H1 (cell line): ENCODE measurements around the gene TBC1D22A. TPM values are rescaled to one million over a fixed set of nuclear protein-coding genes. Genes with fewer than 3 reads are reported as not detected.

Source experiments
- polyA plus RNA-seq, 7 experiments: library from polyadenylated mRNA; depleted of rRNA in 3 of 7; stranded (reverse) in 5 of 7; unstranded in 2 of 7; fragments of >200 nt in 5 of 7; fragments of 200-250 nt in 2 of 7; gene quantifications; 1 replicate in 5 of 7; 2 replicates in 1 of 7; 4 replicates in 1 of 7; pipeline versions ENCODE4 v1.2.1 to v1.2.3, GENCODE V29; 2011 to 2013; ENCODE audit warnings: missing spikeins in 2 of 7, mixed read lengths in 2 of 7
- total RNA-seq: library from RNA; stranded (reverse); fragmentation: NEBNext Ultra II Directional; extraction: Animal tissue kit (Norgen Biotek cat#: 25700); gene quantifications from 2 replicates; pipeline ENCODE4 v1.2.1, GENCODE V29; 2021
- TF ChIP-seq, protein P1 (sequence below): IDR thresholded peaks from 2 replicates; pipeline ENCODE4 v1.6.1; 2012; ENCODE audit warnings: low read length, inconsistent platforms

TBC1D22A gene
- total and polyA plus RNA-seq, 2 of the 8 experiments (the other 6 are each of a cell fraction or from before 2014, with no cell fraction given): 11.9 to 18.4 TPM

DNA sequence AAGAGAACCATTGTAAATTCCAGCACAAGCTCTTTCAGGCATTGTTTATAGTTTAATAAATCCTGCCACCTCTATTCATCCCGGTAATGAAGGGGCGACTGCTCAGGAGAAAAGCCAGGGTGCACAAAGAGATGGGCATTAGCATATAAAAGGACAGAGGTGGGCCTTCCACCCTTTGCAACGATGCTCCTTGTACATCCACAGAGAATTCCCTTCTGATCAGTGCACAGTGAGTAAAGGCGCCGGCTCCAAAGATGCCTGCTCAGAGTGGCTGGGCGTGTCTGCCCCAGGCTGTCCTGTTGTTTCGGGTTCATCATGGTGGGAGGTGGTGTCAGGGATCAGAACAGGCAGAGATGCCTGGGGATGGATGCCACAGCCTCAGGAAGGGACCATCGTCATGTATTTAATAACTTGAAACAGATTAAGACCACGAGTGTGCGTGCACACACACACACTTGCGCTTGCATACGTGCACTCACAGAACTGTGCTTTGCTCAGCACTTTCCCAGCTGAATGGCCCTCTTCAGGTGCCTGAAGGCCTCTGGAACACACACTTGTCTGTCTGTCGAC is 305.0 kb downstream of the TBC1D22A start (continued):
- TF ChIP-seq, protein P1, sequence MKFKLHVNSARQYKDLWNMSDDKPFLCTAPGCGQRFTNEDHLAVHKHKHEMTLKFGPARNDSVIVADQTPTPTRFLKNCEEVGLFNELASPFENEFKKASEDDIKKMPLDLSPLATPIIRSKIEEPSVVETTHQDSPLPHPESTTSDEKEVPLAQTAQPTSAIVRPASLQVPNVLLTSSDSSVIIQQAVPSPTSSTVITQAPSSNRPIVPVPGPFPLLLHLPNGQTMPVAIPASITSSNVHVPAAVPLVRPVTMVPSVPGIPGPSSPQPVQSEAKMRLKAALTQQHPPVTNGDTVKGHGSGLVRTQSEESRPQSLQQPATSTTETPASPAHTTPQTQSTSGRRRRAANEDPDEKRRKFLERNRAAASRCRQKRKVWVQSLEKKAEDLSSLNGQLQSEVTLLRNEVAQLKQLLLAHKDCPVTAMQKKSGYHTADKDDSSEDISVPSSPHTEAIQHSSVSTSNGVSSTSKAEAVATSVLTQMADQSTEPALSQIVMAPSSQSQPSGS: no peak
- TF ChIP-seq, all 59 proteins: peak for 0
